ENCODE data around the gene CIROP. TPM values are rescaled to one million over a fixed set of nuclear protein-coding genes. Genes with fewer than 3 reads are reported as not detected.

The CIROP gene
- total RNA-seq, 1 donor from 2014 or later = not detected

DNA sequence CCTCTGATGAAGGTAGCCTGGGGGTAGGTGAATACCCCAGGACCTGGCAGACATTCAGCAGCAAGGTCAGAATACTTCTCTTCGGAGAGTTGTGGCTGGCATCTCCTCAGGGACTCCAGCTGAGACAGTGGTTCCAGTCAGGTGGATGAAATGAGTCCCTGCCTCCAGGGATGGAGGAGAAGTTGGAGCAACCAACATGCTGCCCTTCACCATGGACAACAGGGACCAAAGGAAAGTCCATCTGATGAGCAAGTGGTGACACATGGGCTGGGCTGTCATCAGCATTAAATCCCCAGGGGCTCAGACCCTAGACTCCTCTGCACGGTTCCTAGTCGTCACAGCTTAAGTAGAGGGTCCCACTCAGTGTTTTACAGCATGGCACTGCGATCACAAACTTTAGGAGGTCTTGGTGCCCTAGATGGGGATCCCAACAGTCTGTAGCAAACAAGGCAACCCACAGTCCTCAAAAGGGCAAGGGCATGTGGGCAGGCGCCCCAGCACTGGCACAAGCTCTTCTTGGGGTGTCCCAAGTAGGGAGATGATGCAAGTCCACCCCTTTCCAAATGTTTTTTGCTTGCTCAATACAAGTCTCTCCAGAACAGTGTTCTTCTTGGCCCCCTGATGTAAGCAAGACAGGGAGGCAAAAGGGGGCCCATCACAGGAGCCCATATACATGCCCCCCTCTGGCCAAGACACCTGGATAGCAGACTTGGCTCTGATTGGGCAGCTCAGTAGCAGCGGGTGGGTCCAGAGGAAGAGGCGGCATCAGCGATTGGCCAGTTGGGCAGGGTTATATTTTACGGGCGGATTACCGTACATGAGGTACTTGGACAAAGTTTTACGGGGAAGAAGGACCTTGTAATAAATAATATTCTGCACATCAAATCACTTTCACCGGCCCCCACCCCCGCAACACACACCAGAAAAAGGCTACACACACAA lies 36.7 kb downstream of the CIROP start:
- intact Hi-C loops (cut with DNase I) = no loop called here
- H3K4me3 ChIP-seq = no peak overlapping the region
- DNase-seq = no peak
- no peak overlapping the region for H3K27ac ChIP-seq
- H3K4me1 ChIP-seq = peaks cover 36% of the 10 kb centered on the region
- TF ChIP-seq, protein P1, sequence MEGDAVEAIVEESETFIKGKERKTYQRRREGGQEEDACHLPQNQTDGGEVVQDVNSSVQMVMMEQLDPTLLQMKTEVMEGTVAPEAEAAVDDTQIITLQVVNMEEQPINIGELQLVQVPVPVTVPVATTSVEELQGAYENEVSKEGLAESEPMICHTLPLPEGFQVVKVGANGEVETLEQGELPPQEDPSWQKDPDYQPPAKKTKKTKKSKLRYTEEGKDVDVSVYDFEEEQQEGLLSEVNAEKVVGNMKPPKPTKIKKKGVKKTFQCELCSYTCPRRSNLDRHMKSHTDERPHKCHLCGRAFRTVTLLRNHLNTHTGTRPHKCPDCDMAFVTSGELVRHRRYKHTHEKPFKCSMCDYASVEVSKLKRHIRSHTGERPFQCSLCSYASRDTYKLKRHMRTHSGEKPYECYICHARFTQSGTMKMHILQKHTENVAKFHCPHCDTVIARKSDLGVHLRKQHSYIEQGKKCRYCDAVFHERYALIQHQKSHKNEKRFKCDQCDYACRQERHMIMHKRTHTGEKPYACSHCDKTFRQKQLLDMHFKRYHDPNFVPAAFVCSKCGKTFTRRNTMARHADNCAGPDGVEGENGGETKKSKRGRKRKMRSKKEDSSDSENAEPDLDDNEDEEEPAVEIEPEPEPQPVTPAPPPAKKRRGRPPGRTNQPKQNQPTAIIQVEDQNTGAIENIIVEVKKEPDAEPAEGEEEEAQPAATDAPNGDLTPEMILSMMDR (IDR thresholded peaks at IDR 0.05) = no peak
- H3K27me3 ChIP-seq (ENCODE audit: low read depth) = no peaks in the 10 kb centered on the region
- no peak for ATAC-seq
- H3K36me3 ChIP-seq = peaks cover 78% of the 10 kb centered on the region
- H3K9me3 ChIP-seq = no peaks in the 10 kb centered on the region

GRCh38 chr14:23066855-23067744 lies 37.7 kb downstream of the CIROP start:
- H3K9me3 ChIP-seq = no peaks in the 10 kb centered on the region
- H3K36me3 ChIP-seq = peaks cover 78% of the 10 kb centered on the region
- H3K4me3 ChIP-seq = no peak overlapping the region
- H3K4me1 ChIP-seq = peaks cover 37% of the 10 kb centered on the region
- H3K27ac ChIP-seq = no peak overlapping the region
- DNase-seq = no peak
- TF ChIP-seq, protein P1 (IDR thresholded peaks at IDR 0.05) = no peak
- no peak for ATAC-seq
- no peaks in the 10 kb centered on the region for H3K27me3 ChIP-seq (ENCODE audit: low read depth)
- intact Hi-C loops (cut with DNase I) = no loop called here

- ATAC-seq = no peak
Observed at GRCh38 chr14:23066368-23066767, 38.4 kb downstream of the CIROP start.

DNA sequence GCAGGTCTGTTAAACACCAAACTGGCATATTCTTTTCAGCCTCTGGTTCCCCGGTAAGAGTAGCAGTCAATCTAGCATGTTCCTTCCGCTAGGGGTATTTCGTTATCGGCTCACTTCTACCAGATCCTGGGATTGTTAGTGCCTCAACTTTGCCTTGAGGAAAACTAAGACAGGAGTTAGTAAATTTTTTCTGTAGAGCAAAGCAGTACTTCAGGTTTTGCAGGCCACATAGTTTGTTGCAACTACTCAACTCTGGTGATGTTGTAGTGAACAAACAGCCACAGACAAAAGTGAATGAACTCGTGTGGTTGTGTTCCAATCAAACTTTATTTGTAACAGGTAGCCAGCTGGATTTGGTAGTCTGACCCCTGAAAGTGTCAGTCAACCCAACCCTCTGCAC lies 41.2 kb downstream of the CIROP start:
- TF ChIP-seq, protein P1 (IDR thresholded peaks at IDR 0.05) = no peak
- no peak for ATAC-seq

More at GRCh38 chr14:23066368-23066767, 38.4 kb downstream of the CIROP start:
- DNase-seq = no peak
- TF ChIP-seq, protein P1 (IDR thresholded peaks at IDR 0.05) = no peak
- no peaks in the 10 kb centered on the region for H3K27me3 ChIP-seq (ENCODE audit: low read depth)
- H3K4me1 ChIP-seq = peaks cover 33% of the 10 kb centered on the region
- no peak overlapping the region for H3K4me3 ChIP-seq
- H3K27ac ChIP-seq = no peak overlapping the region
- H3K36me3 ChIP-seq = peaks cover 81% of the 10 kb centered on the region
- intact Hi-C loops (cut with DNase I) = no loop called here
- H3K9me3 ChIP-seq = no peaks in the 10 kb centered on the region

GRCh38 chr14:23062002-23062401 lies 42.8 kb downstream of the CIROP start:
- peak; percentile 28 to 43 for ATAC-seq
- no peak for DNase-seq
- no peak overlapping the region for H3K27ac ChIP-seq
- intact Hi-C loops (cut with DNase I) = no loop called here
- H3K9me3 ChIP-seq = no peaks in the 10 kb centered on the region
- peaks cover 10% of the 10 kb centered on the region for H3K4me1 ChIP-seq
- H3K36me3 ChIP-seq = peaks cover 85% of the 10 kb centered on the region
- no peak overlapping the region for H3K4me3 ChIP-seq
- TF ChIP-seq, protein P1 (IDR thresholded peaks at IDR 0.05) = no peak
- H3K27me3 ChIP-seq (ENCODE audit: low read depth) = no peaks in the 10 kb centered on the region

More for the DNA sequence above, 41.2 kb downstream of the CIROP start:
- H3K9me3 ChIP-seq = no peaks in the 10 kb centered on the region
- peaks cover 13% of the 10 kb centered on the region for H3K4me1 ChIP-seq
- no peak overlapping the region for H3K4me3 ChIP-seq
- H3K27me3 ChIP-seq (ENCODE audit: low read depth) = no peaks in the 10 kb centered on the region
- H3K27ac ChIP-seq = no peak overlapping the region
- no peak for DNase-seq
- H3K36me3 ChIP-seq = peaks cover 100% of the 10 kb centered on the region
- intact Hi-C loops (cut with DNase I) = no loop called here
